HG02678 (cell line): Measurements from ENCODE around the gene KRTAP5-4.
"Not testable (repeated sequence)": the region's sequence is repeated elsewhere in the genome, so short reads cannot be mapped to it uniquely, and the experiment has no call there.

Experiments
- ATAC-seq: cut with Tn5 transposase; IDR thresholded peaks from one replicate; pipeline ENCODE4 v1.9.1; 2021; ENCODE audit warnings: mild to moderate bottlenecking, moderate library complexity; ENCODE audit not compliant: unreplicated experiment

Gene KRTAP5-4

GRCh38 chr11:1604181-1604580, 17.8 kb downstream of the KRTAP5-4 start:
- no peak for ATAC-seq

GRCh38 chr11:1603629-1604028, 18.3 kb downstream of the KRTAP5-4 start:
- no peak for ATAC-seq

GRCh38 chr11:1601663-1602062, 20.3 kb downstream of the KRTAP5-4 start:
- not testable (repeated sequence) for ATAC-seq

GRCh38 chr11:1600626-1601025, 21.3 kb downstream of the KRTAP5-4 start:
- ATAC-seq, result no peak

GRCh38 chr11:1598816-1599215, 23.1 kb downstream of the KRTAP5-4 start:
- ATAC-seq, result no peak

- not testable (repeated sequence) for ATAC-seq
Measured at GRCh38 chr11:1598406-1598805, 23.5 kb downstream of the KRTAP5-4 start.

GRCh38 chr11:1597994-1598380, 24.0 kb downstream of the KRTAP5-4 start, which contains the start of gene KRTAP5-2:
KRTAP5-2 (minus strand) TSS chr11:1598294; CDS start chr11:1598250, 44 bp downstream.
- no peak for ATAC-seq

GRCh38 chr11:1597331-1597993, 24.5 kb downstream of the KRTAP5-4 start:
- ATAC-seq, result no peak

GRCh38 chr11:1596576-1597121, 25.3 kb downstream of the KRTAP5-4 start:
- not testable (repeated sequence) for ATAC-seq

GRCh38 chr11:1595994-1596575, 25.9 kb downstream of the KRTAP5-4 start:
- not testable (repeated sequence) for ATAC-seq

GRCh38 chr11:1592628-1593027, 29.3 kb downstream of the KRTAP5-4 start:
- ATAC-seq, result no peak

GRCh38 chr11:1589996-1590395, 31.9 kb downstream of the KRTAP5-4 start:
- ATAC-seq, result no peak

- ATAC-seq, result not testable (repeated sequence)
Measured at GRCh38 chr11:1589191-1589963, 32.6 kb downstream of the KRTAP5-4 start.

- no peak for ATAC-seq
Measured at GRCh38 chr11:1586699-1587098, 35.2 kb downstream of the KRTAP5-4 start.

GRCh38 chr11:1584661-1585370, 37.1 kb downstream of the KRTAP5-4 start, which contains the start of gene KRTAP5-1:
KRTAP5-1 (minus strand) TSS chr11:1585283; CDS start chr11:1585249, 34 bp downstream.
- ATAC-seq, result not testable (repeated sequence)

- ATAC-seq, result not testable (repeated sequence)
Measured at GRCh38 chr11:1582909-1583308, 39.0 kb downstream of the KRTAP5-4 start.

GRCh38 chr11:1581976-1582375, 40.0 kb downstream of the KRTAP5-4 start:
- no peak for ATAC-seq

GRCh38 chr11:1576825-1577224, 45.1 kb downstream of the KRTAP5-4 start:
- no peak for ATAC-seq

GRCh38 chr11:1575756-1576155, 46.2 kb downstream of the KRTAP5-4 start:
- ATAC-seq, result not testable (repeated sequence)

GRCh38 chr11:1574933-1575242, 47.0 kb downstream of the KRTAP5-4 start:
- ATAC-seq, result no peak
